Activated T-cell treated with anti-CD3 and anti-CD28 coated beads for 1 hour (primary cell): ENCODE results near the gene ATRAID.
A peak's percentile ranks its signal among the peaks of the same experiment; 100 is the strongest.

ENCODE experiments used
- DNase-seq: peaks from one replicate; pipeline ENCODE4 v3.0.0-alpha.2; 2020; ENCODE audit warnings: low read depth

Gene ATRAID

GRCh38 chr2:27250652-27251379, 39.0 kb downstream of the ATRAID start:
- no peak for DNase-seq

GRCh38 chr2:27251766-27252165, 39.9 kb downstream of the ATRAID start:
- DNase-seq, result no peak

GRCh38 chr2:27255187-27255586, 43.3 kb downstream of the ATRAID start:
- DNase-seq, result no peak

GRCh38 chr2:27255660-27256059, 43.8 kb downstream of the ATRAID start:
- DNase-seq, result no peak

GRCh38 chr2:27256855-27257454, 45.1 kb downstream of the ATRAID start:
- DNase-seq, result no peak

GRCh38 chr2:27258051-27258450, 46.2 kb downstream of the ATRAID start:
- DNase-seq, result no peak

- no peak for DNase-seq
Observed at GRCh38 chr2:27261241-27261925, 49.5 kb downstream of the ATRAID start.

GRCh38 chr2:27261926-27262298, 50.1 kb downstream of the ATRAID start:
- DNase-seq, result no peak

GRCh38 chr2:27262379-27263286, 50.8 kb downstream of the ATRAID start, which contains the start of gene SLC30A3:
TSS of gene SLC30A3 (minus strand) at chr2:27263047. CDS start at chr2:27262906, 141 bp downstream.
- peak; percentile 59 for DNase-seq

GRCh38 chr2:27263287-27264252, 51.7 kb downstream of the ATRAID start:
- no peak for DNase-seq

- DNase-seq, result peak; percentile 6
Observed at GRCh38 chr2:27264253-27264752, 52.5 kb downstream of the ATRAID start.

GRCh38 chr2:27264753-27265535, 53.1 kb downstream of the ATRAID start:
- peak; percentile 51 for DNase-seq

GRCh38 chr2:27265536-27265870, 53.7 kb downstream of the ATRAID start:
- DNase-seq, result no peak
